Mesothelial cell of epicardium (in vitro differentiated cells): ENCODE measurements around the gene DERL3. TPM values are rescaled to one million over a fixed set of nuclear protein-coding genes. Genes with fewer than 3 reads are reported as not detected.

Experiments
- DNase-seq, 2 experiments: peaks; one replicate each; pipeline ENCODE4 v3.0.0; 2021; ENCODE audit warnings: low spot score in 2 of 2; ENCODE audit not compliant: unreplicated experiment in 2 of 2
- H3K27ac Mint-ChIP-seq: 2 replicates; pipeline ENCODE4 v1.8.0; 2021; ENCODE audit warnings: mixed read lengths
- H3K27me3 Mint-ChIP-seq: 2 replicates; pipeline ENCODE4 v1.8.0; 2021; ENCODE audit warnings: low read depth, mixed read lengths
- H3K36me3 Mint-ChIP-seq: 2 replicates; pipeline ENCODE4 v1.8.0; 2021; ENCODE audit warnings: mixed read lengths
- H3K4me1 Mint-ChIP-seq: 2 replicates; pipeline ENCODE4 v1.8.0; 2021; ENCODE audit warnings: mixed read lengths
- H3K4me3 Mint-ChIP-seq: 2 replicates; pipeline ENCODE4 v1.8.0; 2021; ENCODE audit warnings: mild to moderate bottlenecking, moderate library complexity, mixed read lengths
- H3K9me3 Mint-ChIP-seq: 2 replicates; pipeline ENCODE4 v1.8.0; 2021; ENCODE audit warnings: mixed read lengths
- total RNA-seq: library from RNA; stranded (reverse); gene quantifications from 3 replicates; pipeline ENCODE4 v1.2.1, GENCODE V29; 2021
- TF ChIP-seq, protein P1 (sequence below): fragments of 200-600 bp; sonication (generic); IDR thresholded peaks from one replicate; pipeline ENCODE4 v1.5.0; 2021; ENCODE audit warnings: antibody characterized with exemption; ENCODE audit not compliant: unreplicated experiment

DERL3 gene
- total RNA-seq, 1 donor from 2014 or later: 25.8 TPM

DNA sequence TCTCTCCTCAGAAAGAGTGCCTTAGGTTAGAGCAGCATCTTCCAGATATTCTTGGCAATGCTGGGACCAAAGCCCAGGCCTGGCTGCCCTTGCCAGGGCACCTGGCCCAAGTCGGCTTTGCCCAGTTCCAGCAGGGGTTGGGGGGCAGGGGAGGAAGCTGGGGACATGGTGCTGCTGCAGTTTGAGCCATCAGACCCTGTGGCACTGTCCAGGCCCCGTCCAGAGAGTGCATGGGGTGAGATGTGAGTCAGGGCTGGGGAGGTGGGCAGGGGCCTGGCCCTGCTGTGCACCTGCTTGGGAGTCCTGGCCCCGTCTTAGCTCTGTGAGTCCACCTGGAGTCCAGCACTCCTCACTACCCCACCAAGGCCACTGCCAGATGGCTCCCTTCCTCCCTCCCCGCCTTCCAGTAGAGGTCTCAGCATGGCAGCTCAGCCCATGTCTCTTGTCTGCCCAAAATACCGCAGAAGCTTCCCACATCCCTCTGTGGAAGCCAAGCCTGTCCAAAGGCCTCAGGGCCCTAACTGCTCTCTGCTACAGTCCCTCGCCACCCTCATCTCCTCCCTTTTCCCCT lies 16.6 kb downstream of the DERL3 start:
- no peaks in the 10 kb centered on the region for H3K27me3 Mint-ChIP-seq
- peaks cover 16% of the 10 kb centered on the region for H3K4me1 Mint-ChIP-seq
- peak overlapping the region; percentile 76 for H3K27ac Mint-ChIP-seq
- no peaks in the 10 kb centered on the region for H3K9me3 Mint-ChIP-seq
- H3K4me3 Mint-ChIP-seq: no peak overlapping the region
- DNase-seq: no peak
- H3K36me3 Mint-ChIP-seq: peaks cover 58% of the 10 kb centered on the region
- TF ChIP-seq, protein P1, sequence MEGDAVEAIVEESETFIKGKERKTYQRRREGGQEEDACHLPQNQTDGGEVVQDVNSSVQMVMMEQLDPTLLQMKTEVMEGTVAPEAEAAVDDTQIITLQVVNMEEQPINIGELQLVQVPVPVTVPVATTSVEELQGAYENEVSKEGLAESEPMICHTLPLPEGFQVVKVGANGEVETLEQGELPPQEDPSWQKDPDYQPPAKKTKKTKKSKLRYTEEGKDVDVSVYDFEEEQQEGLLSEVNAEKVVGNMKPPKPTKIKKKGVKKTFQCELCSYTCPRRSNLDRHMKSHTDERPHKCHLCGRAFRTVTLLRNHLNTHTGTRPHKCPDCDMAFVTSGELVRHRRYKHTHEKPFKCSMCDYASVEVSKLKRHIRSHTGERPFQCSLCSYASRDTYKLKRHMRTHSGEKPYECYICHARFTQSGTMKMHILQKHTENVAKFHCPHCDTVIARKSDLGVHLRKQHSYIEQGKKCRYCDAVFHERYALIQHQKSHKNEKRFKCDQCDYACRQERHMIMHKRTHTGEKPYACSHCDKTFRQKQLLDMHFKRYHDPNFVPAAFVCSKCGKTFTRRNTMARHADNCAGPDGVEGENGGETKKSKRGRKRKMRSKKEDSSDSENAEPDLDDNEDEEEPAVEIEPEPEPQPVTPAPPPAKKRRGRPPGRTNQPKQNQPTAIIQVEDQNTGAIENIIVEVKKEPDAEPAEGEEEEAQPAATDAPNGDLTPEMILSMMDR: no peak

DNA sequence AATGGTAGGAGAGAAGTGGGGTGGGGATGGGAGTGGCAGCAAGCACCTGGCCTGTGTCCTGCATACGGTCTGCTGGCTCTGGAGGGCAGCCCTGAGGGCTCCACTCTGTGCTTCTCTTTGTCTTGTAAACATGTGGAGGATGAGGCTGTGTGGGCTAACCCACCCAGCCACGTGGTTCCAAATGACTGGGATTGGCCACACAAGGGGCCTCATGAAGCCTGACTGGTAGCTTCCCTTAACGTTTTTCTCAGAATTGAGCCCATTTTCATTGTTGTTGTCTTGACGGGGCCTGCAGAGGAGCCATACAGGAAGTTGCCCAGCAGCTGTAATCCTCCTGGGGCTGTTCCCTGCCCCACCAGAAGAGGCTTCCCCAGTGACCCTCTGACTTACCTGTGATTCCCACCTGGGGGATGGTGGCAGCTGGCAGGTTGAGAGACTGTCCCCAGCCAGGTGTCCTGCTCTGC lies 18.0 kb downstream of the DERL3 start:
- H3K36me3 Mint-ChIP-seq: peaks cover 66% of the 10 kb centered on the region
- peaks cover 5% of the 10 kb centered on the region for H3K4me1 Mint-ChIP-seq
- DNase-seq: no peak
- TF ChIP-seq, protein P1: no peak
- no peaks in the 10 kb centered on the region for H3K9me3 Mint-ChIP-seq
- H3K27me3 Mint-ChIP-seq: no peaks in the 10 kb centered on the region
- H3K4me3 Mint-ChIP-seq: no peak overlapping the region
- peak overlapping the region; percentile 69 for H3K27ac Mint-ChIP-seq

DNA sequence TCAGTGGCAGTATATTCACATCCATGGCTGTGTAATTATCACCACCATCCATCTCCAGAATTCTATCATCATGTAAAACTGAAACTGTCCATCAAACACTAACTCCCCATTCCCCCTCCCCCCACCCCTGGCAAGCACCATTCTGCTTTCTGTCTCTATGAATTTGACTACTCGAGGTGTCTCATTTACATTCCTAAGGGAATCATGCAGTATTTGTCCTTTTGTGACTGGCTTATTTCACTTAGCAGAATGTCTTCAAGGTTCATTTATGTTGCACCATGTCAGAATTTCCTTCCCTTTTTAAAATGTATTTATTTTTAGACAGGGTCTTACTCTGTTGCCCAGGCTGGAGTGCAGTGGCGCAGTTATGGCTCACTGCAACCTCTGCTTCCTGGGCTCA lies 20.3 kb downstream of the DERL3 start:
- TF ChIP-seq, protein P1: no peak
- Mint-ChIP-seq H3K36me3 (peaks cover 61% of the 10 kb centered on the region), H3K9me3 (no peaks in the 10 kb centered on the region), H3K4me1 (no peaks in the 10 kb centered on the region), H3K4me3 (no peak overlapping the region), H3K27ac (no peak overlapping the region), H3K27me3 (no peaks in the 10 kb centered on the region)
- DNase-seq: no peak

DNA sequence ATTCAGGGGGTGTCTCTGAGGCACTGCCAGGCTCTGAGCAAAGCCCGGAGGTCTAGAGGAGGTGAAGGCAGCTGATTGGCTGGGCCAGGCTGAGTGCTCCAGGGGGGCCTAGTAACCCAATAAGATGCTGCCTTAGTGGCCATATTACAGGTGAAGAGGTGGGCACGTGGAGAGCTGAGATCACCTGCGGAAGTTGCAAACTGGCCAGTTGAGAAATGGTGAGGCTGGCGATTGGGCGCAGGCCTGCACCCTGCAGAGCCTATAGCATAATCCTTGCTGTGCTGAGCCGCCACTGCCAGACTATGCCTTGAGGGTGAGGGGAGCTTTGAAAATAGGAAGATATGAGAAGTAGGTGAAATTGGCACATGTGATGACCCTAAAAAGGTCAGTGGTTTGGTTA lies 21.7 kb downstream of the DERL3 start:
- no peak for DNase-seq
- TF ChIP-seq, protein P1: no peak
- H3K4me1 Mint-ChIP-seq: no peaks in the 10 kb centered on the region
- H3K27me3 Mint-ChIP-seq: no peaks in the 10 kb centered on the region
- no peak overlapping the region for H3K4me3 Mint-ChIP-seq
- H3K27ac Mint-ChIP-seq: no peak overlapping the region
- H3K36me3 Mint-ChIP-seq: peaks cover 62% of the 10 kb centered on the region
- no peaks in the 10 kb centered on the region for H3K9me3 Mint-ChIP-seq

DNA sequence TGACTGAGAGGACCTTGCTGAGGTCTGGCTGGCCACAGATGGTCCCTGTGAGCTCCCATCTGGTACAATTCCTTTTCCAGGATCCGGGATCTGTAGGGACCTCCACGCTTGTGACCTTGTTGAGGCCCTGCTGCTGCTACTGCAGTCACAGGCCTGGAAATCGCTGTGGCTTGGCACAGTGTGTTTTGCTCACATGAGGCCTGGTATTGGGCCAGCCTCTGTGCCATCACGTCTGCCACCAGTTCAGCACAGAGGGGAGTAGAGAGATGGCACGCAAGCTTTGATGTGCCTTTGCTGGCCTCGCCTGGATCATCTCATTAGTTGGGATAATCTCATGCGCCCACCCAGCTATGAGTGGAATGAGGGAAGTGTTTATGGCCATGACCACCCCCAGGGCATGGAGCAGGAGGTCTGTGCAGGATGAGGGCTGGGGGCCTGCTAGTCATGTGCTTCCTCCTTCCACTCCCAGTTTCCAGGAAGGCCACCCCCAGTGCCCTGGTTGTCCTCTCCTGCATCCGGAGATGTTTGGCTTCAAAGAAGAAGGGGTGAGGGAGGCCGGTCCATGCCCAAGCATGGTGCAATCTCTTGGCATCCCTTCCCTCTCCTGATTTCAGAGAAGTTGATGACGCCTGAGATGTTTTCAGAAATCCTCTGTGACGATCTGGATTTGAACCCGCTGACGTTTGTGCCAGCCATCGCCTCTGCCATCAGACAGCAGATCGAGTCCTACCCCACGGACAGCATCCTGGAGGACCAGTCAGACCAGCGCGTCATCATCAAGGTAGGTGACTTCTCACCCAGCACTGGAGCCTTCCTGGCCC lies 22.4 kb downstream of the DERL3 start:
- TF ChIP-seq, protein P1: no peak
- H3K36me3 Mint-ChIP-seq: peaks cover 65% of the 10 kb centered on the region
- H3K4me3 Mint-ChIP-seq: no peak overlapping the region
- no peaks in the 10 kb centered on the region for H3K9me3 Mint-ChIP-seq
- H3K27ac Mint-ChIP-seq: peak overlapping the region; percentile 32
- no peak for DNase-seq
- H3K27me3 Mint-ChIP-seq: no peaks in the 10 kb centered on the region
- H3K4me1 Mint-ChIP-seq: peaks cover 1% of the 10 kb centered on the region
